HL-60/S4 treated with retinoic acid at 250 ng/mL for 4 days and 3 days (cell line): ENCODE measurements around the gene FAM193A.
"Not testable (repeated sequence)": the region's sequence is repeated elsewhere in the genome, so short reads cannot be mapped to it uniquely, and the experiment has no call there.

Source experiments
- in situ Hi-C: fragments of 300-500 bp; cut with MboI; formaldehyde crosslinking; loops from 2 replicates; pipeline ENCODE4 v1.7.0; 2022; ENCODE audit warnings: low sequenced_read_pairs

FAM193A gene

GRCh38 chr4:2744576-2745270 lies 208.3 kb downstream of the FAM193A start:
- in situ Hi-C loops: no loop called here

GRCh38 chr4:2745516-2745915 lies 209.1 kb downstream of the FAM193A start:
- in situ Hi-C loops: no loop called here

- in situ Hi-C loops: no loop called here
Observed at GRCh38 chr4:2745981-2746806, 209.7 kb downstream of the FAM193A start.

- in situ Hi-C loops: no loop called here
Observed at GRCh38 chr4:2746891-2747695, 210.6 kb downstream of the FAM193A start.

GRCh38 chr4:2750719-2751605 lies 214.5 kb downstream of the FAM193A start:
- in situ Hi-C loops: no loop called here

- in situ Hi-C loops: no loop called here
Observed at GRCh38 chr4:2753436-2753835, 217.0 kb downstream of the FAM193A start.

GRCh38 chr4:2754848-2755819 lies 218.7 kb downstream of the FAM193A start:
- in situ Hi-C loops: no loop called here

- in situ Hi-C loops: no loop called here
Observed at GRCh38 chr4:2755821-2756690, 219.6 kb downstream of the FAM193A start, which contains the start of gene TNIP2. Gene TNIP2, minus strand, starts transcription at chr4:2756336. Its CDS starts 47 bp downstream, at chr4:2756289.

- in situ Hi-C loops: no loop called here
Observed at GRCh38 chr4:2756691-2757350, 220.4 kb downstream of the FAM193A start.

GRCh38 chr4:2757426-2757825 lies 221.0 kb downstream of the FAM193A start:
- in situ Hi-C loops: no loop called here

GRCh38 chr4:2761035-2761923 lies 224.8 kb downstream of the FAM193A start:
- in situ Hi-C loops: no loop called here

GRCh38 chr4:2762048-2762447 lies 225.6 kb downstream of the FAM193A start:
- in situ Hi-C loops: no loop called here

- in situ Hi-C loops: not testable (repeated sequence)
Observed at GRCh38 chr4:2762486-2763370, 226.3 kb downstream of the FAM193A start.

- in situ Hi-C loops: no loop called here
Observed at GRCh38 chr4:2763511-2763967, 227.1 kb downstream of the FAM193A start.

- in situ Hi-C loops: no loop called here
Observed at GRCh38 chr4:2765832-2766526, 229.5 kb downstream of the FAM193A start.
